Mesendoderm (in vitro differentiated cells): Measurements from ENCODE around the gene GDAP1L1.
"Not testable (repeated sequence)": the region's sequence is repeated elsewhere in the genome, so short reads cannot be mapped to it uniquely, and the experiment has no call there.

ENCODE experiments used
- DNase-seq: peaks from one replicate; pipeline ENCODE4 v3.0.0; 2013
- H2AK5ac ChIP-seq: 2 replicates; pipeline ENCODE4 v1.6.1; 2013; ENCODE audit warnings: low read length, inconsistent platforms
- H2BK120ac ChIP-seq: 2 replicates; pipeline ENCODE4 v1.6.1; 2013; ENCODE audit warnings: low read depth, mild to moderate bottlenecking, low read length, moderate library complexity, mixed read lengths
- H2BK15ac ChIP-seq: replicated peaks from 2 replicates; pipeline ENCODE4 v1.6.1; 2013; ENCODE audit warnings: low read depth, mild to moderate bottlenecking, moderate library complexity
- H2BK5ac ChIP-seq: 2 replicates; pipeline ENCODE4 v1.6.1; 2013; ENCODE audit warnings: low read length, inconsistent platforms
- H3K18ac ChIP-seq: 2 replicates; pipeline ENCODE4 v1.6.1; 2013; ENCODE audit warnings: mild to moderate bottlenecking, low read length, mixed read lengths
- H3K23ac ChIP-seq: one replicate; pipeline ENCODE4 v1.6.1; 2013; ENCODE audit warnings: low read length
- H3K27ac ChIP-seq: 2 replicates; pipeline ENCODE4 v1.5.1; 2013; ENCODE audit warnings: low read depth, mild to moderate bottlenecking, inconsistent platforms, low read length, moderate library complexity
- H3K27me3 ChIP-seq: 2 replicates; pipeline ENCODE4 v1.6.1; 2013; ENCODE audit warnings: low read length, control low read depth, mild to moderate bottlenecking, inconsistent platforms; ENCODE audit not compliant: insufficient read depth, poor library complexity
- H3K36me3 ChIP-seq: 2 replicates; pipeline ENCODE4 v1.6.1; 2013; ENCODE audit warnings: low read length, inconsistent platforms; ENCODE audit not compliant: control insufficient read depth, insufficient read depth
- H3K4ac ChIP-seq: one replicate; pipeline ENCODE4 v1.6.1; 2013; ENCODE audit warnings: low read depth, mild to moderate bottlenecking, low read length, moderate library complexity
- H3K4me1 ChIP-seq: 2 replicates; pipeline ENCODE4 v1.6.1; 2013; ENCODE audit warnings: low read depth, low read length, inconsistent platforms; ENCODE audit not compliant: control insufficient read depth
- H3K4me2 ChIP-seq: 2 replicates; pipeline ENCODE4 v1.6.1; 2013; ENCODE audit warnings: low read length
- H3K4me3 ChIP-seq: 2 replicates; pipeline ENCODE4 v1.5.1; 2013; ENCODE audit warnings: mild to moderate bottlenecking, low read length
- H3K56ac ChIP-seq: one replicate; pipeline ENCODE4 v1.6.1; 2013; ENCODE audit warnings: low read length
- H3K79me1 ChIP-seq: 2 replicates; pipeline ENCODE4 v1.6.1; 2013; ENCODE audit warnings: low read length, inconsistent platforms
- H3K79me2 ChIP-seq: 2 replicates; pipeline ENCODE4 v1.6.1; 2013; ENCODE audit warnings: mild to moderate bottlenecking, low read length; ENCODE audit not compliant: control insufficient read depth, insufficient read depth
- H3K9ac ChIP-seq: 2 replicates; pipeline ENCODE4 v1.6.1; 2013; ENCODE audit warnings: low read length, inconsistent platforms
- H4K5ac ChIP-seq: one replicate; pipeline ENCODE4 v1.6.1; 2013; ENCODE audit warnings: low read length
- H4K8ac ChIP-seq: one replicate; pipeline ENCODE4 v1.6.1; 2013; ENCODE audit warnings: low read depth, mild to moderate bottlenecking, control low read depth, low read length, moderate library complexity
- WGBS: extraction: QIAGEN DNeasy Blood & Tissue Kit; methylation state at CpG from one replicate; pipeline ENCODE4 v1.1.7; 2013; ENCODE audit warnings: low lambda C conversion rate, missing lambda C conversion rate; ENCODE audit not compliant: insufficient coverage; ENCODE audit errors: extremely low coverage; 5-methylcytosine and 5-hydroxymethylcytosine counted together

GDAP1L1 gene

GRCh38 chr20:44235702-44236101 is 11.4 kb upstream of the GDAP1L1 start:
- Histone ChIP-seq H3K27me3 (no peaks in the 10 kb centered on the region), H3K27ac (no peak overlapping the region), H3K79me1 (no peaks in the 10 kb centered on the region), H3K36me3 (no peaks in the 10 kb centered on the region), H3K18ac (no peak overlapping the region), H3K4ac (no peak overlapping the region), H3K79me2 (no peaks in the 10 kb centered on the region), H4K5ac (no peak overlapping the region), H4K8ac (no peak overlapping the region), H2BK5ac (no peak overlapping the region), H3K9ac (no peak overlapping the region), H3K4me1 (peaks cover 8% of the 10 kb centered on the region), H3K56ac (no peak overlapping the region), H2AK5ac (no peak overlapping the region), H3K4me3 (no peak overlapping the region), H2BK15ac (no peak overlapping the region), H3K23ac (no peak overlapping the region), H3K4me2 (no peak overlapping the region), H2BK120ac (no peak overlapping the region)
- no CpG with 5 or more reads among the region's 2 CpGs for WGBS
- no peak for DNase-seq

- H2BK120ac ChIP-seq, H3K79me1 ChIP-seq, H3K56ac ChIP-seq, H2BK5ac ChIP-seq, H4K8ac ChIP-seq, H3K4me2 ChIP-seq, H3K4ac ChIP-seq, H3K23ac ChIP-seq, H2AK5ac ChIP-seq, H3K4me1 ChIP-seq, H3K27me3 ChIP-seq, H3K79me2 ChIP-seq, H3K27ac ChIP-seq, H3K9ac ChIP-seq, DNase-seq, H3K18ac ChIP-seq, H3K36me3 ChIP-seq, H2BK15ac ChIP-seq, H3K4me3 ChIP-seq, H4K5ac ChIP-seq: not testable (repeated sequence)
- WGBS, result no CpG with 5 or more reads among the region's 2 CpGs
Measured at GRCh38 chr20:44236840-44237239, 10.3 kb upstream of the GDAP1L1 start.

GRCh38 chr20:44241796-44242195 is 5.3 kb upstream of the GDAP1L1 start:
- no peak overlapping the region for H3K4me3 ChIP-seq
- H3K56ac ChIP-seq, result no peak overlapping the region
- no peak overlapping the region for H3K9ac ChIP-seq
- no peaks in the 10 kb centered on the region for H3K27me3 ChIP-seq
- H2BK15ac ChIP-seq, result no peak overlapping the region
- H2BK120ac ChIP-seq, result no peak overlapping the region
- H3K4me2 ChIP-seq, result no peak overlapping the region
- H3K36me3 ChIP-seq, result no peaks in the 10 kb centered on the region
- no peak overlapping the region for H4K5ac ChIP-seq
- no peaks in the 10 kb centered on the region for H3K4me1 ChIP-seq
- no peak overlapping the region for H2BK5ac ChIP-seq
- no peak overlapping the region for H3K27ac ChIP-seq
- no peak overlapping the region for H3K4ac ChIP-seq
- H3K79me2 ChIP-seq, result no peaks in the 10 kb centered on the region
- DNase-seq, result no peak
- no peak overlapping the region for H2AK5ac ChIP-seq
- no peak overlapping the region for H4K8ac ChIP-seq
- H3K79me1 ChIP-seq, result no peaks in the 10 kb centered on the region
- WGBS, result no CpG with 5 or more reads among the region's 2 CpGs
- no peak overlapping the region for H3K18ac ChIP-seq
- no peak overlapping the region for H3K23ac ChIP-seq

- H3K79me1 ChIP-seq, result no peaks in the 10 kb centered on the region
- no peaks in the 10 kb centered on the region for H3K36me3 ChIP-seq
- H3K18ac ChIP-seq, result no peak overlapping the region
- no peak overlapping the region for H3K23ac ChIP-seq
- no peak overlapping the region for H3K56ac ChIP-seq
- H4K8ac ChIP-seq, result no peak overlapping the region
- no peaks in the 10 kb centered on the region for H3K4me1 ChIP-seq
- no peak overlapping the region for H2BK15ac ChIP-seq
- WGBS, result no CpG with 5 or more reads among the region's 4 CpGs
- H2BK5ac ChIP-seq, result no peak overlapping the region
- no peak overlapping the region for H3K4me2 ChIP-seq
- H4K5ac ChIP-seq, result no peak overlapping the region
- no peak overlapping the region for H2BK120ac ChIP-seq
- H2AK5ac ChIP-seq, result no peak overlapping the region
- H3K4ac ChIP-seq, result no peak overlapping the region
- H3K4me3 ChIP-seq, result no peak overlapping the region
- H3K27ac ChIP-seq, result no peak overlapping the region
- H3K79me2 ChIP-seq, result no peaks in the 10 kb centered on the region
- H3K9ac ChIP-seq, result no peak overlapping the region
- H3K27me3 ChIP-seq, result no peaks in the 10 kb centered on the region
- no peak for DNase-seq
Measured at GRCh38 chr20:44245977-44246376, 1.1 kb upstream of the GDAP1L1 start.

- no peak overlapping the region for H2BK15ac ChIP-seq
- no peaks in the 10 kb centered on the region for H3K79me2 ChIP-seq
- no peak overlapping the region for H2BK120ac ChIP-seq
- no peak overlapping the region for H4K8ac ChIP-seq
- peak; percentile 78 for DNase-seq
- H3K36me3 ChIP-seq, result no peaks in the 10 kb centered on the region
- no peak overlapping the region for H3K4ac ChIP-seq
- H3K18ac ChIP-seq, result no peak overlapping the region
- H3K4me3 ChIP-seq, result peak overlapping the region; percentile 53
- H2AK5ac ChIP-seq, result no peak overlapping the region
- H3K27me3 ChIP-seq, result no peaks in the 10 kb centered on the region
- no peak overlapping the region for H2BK5ac ChIP-seq
- H4K5ac ChIP-seq, result no peak overlapping the region
- H3K27ac ChIP-seq, result no peak overlapping the region
- whole genome bisulfite sequencing, result no CpG with 5 or more reads among the region's 31 CpGs
- peak overlapping the region; percentile 61 for H3K23ac ChIP-seq
- H3K79me1 ChIP-seq, result no peaks in the 10 kb centered on the region
- no peaks in the 10 kb centered on the region for H3K4me1 ChIP-seq
- peak overlapping the region; percentile 53 for H3K9ac ChIP-seq
- peak overlapping the region; percentile 71 for H3K56ac ChIP-seq
- H3K4me2 ChIP-seq, result peak overlapping the region; percentile 92
Measured at GRCh38 chr20:44247586-44248409, 690 bp downstream of the GDAP1L1 start.

- Histone ChIP-seq H3K27ac (no peak overlapping the region), H2BK5ac (no peak overlapping the region)
Measured at GRCh38 chr20:44248410-44248759, 1.3 kb downstream of the GDAP1L1 start.

More at GRCh38 chr20:44248410-44248759, 1.3 kb downstream of the GDAP1L1 start:
- Histone ChIP-seq H2BK15ac (no peak overlapping the region), H2AK5ac (no peak overlapping the region), H3K79me1 (no peaks in the 10 kb centered on the region), H3K4me1 (no peaks in the 10 kb centered on the region), H3K4me3 (no peak overlapping the region), H3K27me3 (no peaks in the 10 kb centered on the region), H3K36me3 (no peaks in the 10 kb centered on the region), H3K23ac (no peak overlapping the region), H4K5ac (no peak overlapping the region), H3K4me2 (no peak overlapping the region), H3K9ac (no peak overlapping the region), H4K8ac (no peak overlapping the region), H2BK120ac (no peak overlapping the region), H3K4ac (no peak overlapping the region), H3K79me2 (no peaks in the 10 kb centered on the region), H3K18ac (no peak overlapping the region), H3K56ac (no peak overlapping the region)
- WGBS, result no CpG with 5 or more reads among the region's 3 CpGs
- DNase-seq, result no peak
